Ramos (cell line): Measurements from ENCODE around the gene CABS1.

Source experiments
- in situ Hi-C: fragments of 300-500 bp; cut with MboI; formaldehyde crosslinking; loops from one replicate; pipeline ENCODE4 v1.14.3; 2022; ENCODE audit warnings: low sequenced_read_pairs; ENCODE audit not compliant: unreplicated experiment

The CABS1 gene

DNA sequence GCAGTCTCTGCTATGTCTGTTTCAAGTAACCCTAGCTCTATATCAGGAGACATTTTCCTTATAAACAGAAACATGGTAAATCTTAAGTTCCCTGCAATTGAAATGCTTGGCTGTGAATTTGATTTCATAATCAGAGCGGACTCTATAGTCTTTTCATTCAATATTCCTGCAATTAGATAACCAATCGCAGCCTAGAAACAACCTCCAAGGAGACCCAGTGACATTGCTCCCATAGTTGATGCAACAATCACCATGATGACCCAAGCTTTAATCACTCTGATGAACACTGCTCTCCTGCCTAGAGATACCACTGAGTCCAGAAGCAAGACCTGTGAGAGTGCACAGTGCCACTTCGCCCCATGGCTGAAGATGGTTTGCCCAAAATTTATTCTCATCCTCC is at the start of gene CABS1:
Gene CABS1 (plus strand): TSS at position 301 of the 400 bp plus-strand sequence. CDS start 59 bp downstream, at position 360.
- in situ Hi-C loops, result no loop called here

DNA sequence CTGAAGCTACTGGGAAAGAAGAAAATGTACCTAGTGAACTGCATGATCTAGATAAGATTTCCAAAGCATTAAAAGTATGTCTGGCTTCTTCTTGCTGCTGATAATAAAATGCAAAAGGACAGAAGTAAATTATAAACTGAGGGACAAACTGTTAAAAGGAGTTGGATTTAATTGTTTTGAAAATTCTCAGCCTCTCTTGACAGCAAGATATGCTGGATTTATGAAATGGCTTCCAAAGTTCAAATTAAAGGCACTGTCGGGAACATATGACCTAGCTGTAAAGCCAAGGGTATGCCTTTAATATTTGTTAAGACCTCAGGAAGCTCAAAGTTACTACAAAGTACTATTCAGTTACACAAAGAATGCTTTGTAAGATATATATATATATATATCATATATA is 46.1 kb upstream of the CABS1 start:
- in situ Hi-C loops, result no loop called here

DNA sequence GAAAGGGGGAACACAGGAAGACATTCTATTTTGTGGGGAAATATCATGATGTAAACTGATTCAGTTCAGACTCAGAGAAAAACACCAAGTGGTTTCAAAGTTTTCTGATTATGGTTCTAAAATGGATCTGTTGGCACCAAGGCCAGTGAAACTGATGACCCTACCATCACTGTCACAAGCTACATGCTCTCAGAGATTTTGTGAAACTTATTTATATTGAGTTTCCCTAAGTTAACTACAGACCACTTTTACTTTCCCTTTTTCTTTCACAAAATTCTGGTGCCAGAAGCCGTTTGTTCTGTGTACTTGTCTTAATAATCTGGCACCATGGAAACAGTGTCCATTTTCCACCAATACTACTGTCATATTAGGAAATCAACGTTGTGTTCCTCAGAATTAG is 43.4 kb upstream of the CABS1 start:
- in situ Hi-C loops, result no loop called here

DNA sequence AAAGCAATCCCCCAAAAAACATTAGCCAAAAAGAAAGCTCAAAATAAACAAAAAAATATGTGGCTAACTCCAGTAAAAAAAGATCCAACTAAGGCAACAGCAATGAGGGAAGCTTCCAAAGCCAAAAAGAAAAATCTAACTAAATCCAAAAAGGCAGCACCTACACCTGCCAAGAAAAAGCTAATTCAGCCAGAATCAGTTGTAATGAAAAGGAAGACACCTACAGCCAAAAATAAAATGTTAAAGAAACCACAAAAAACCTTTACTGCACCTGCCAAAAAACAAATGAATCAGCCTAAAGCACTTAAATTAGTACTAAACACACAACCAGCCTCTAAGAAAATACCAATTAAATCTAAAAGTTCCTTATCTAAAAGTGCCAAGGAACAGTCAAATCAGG is 37.2 kb upstream of the CABS1 start:
- in situ Hi-C loops, result no loop called here

DNA sequence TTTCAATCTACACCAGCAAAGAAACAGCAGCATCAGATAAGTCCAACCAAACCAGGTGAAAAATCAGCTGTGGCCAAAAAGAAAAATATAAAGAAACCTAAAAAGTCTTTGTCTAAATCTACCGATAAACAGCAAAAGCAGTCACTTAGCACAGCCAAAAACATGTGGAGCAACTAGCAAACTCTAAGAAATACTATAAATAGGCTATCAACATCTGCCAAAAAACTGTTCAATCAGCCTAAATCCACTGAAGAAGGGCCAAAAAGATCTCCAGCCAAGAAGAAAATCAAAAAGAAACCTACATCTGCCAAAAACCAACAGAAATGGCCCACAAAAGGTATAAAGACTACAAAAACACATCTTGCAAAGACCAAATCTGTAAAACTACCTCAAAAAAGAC is 36.7 kb upstream of the CABS1 start:
- in situ Hi-C loops, result no loop called here

DNA sequence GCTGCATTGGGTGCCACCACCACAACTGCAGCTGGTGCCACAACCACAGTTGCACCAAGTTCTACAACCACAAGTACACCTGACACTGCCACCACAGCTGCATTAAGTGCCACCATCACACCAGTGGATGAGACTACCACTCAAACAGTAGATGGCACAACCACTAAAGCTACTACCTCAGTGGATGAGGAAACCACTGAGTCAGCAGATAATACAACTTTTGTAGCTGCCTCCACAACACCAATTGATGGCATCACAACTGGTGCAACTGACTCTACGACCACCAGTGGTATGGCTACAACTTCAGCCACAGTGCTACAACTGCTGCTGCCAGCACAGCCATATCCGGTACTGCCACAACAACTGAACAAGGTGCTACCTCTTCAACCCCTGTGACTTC is 35.1 kb upstream of the CABS1 start:
- in situ Hi-C loops, result no loop called here

DNA sequence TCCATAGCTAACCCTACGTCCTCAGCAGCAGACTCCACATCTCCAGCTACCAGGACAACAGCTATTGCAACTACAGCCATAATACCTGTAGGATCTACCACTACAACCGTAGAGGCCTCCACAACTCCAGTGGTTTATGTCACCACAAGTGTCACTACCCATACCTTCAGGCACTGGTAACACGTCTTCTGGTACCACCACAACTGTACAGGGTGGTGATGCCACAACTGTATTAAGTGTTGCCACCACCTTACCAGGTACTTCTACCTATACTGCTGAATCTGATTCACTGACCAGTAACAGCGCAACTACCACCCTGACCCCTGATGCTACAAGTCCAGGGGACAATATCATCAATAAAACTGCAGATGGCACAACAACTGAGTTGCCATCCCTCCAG is 34.6 kb upstream of the CABS1 start:
- in situ Hi-C loops, result no loop called here

DNA sequence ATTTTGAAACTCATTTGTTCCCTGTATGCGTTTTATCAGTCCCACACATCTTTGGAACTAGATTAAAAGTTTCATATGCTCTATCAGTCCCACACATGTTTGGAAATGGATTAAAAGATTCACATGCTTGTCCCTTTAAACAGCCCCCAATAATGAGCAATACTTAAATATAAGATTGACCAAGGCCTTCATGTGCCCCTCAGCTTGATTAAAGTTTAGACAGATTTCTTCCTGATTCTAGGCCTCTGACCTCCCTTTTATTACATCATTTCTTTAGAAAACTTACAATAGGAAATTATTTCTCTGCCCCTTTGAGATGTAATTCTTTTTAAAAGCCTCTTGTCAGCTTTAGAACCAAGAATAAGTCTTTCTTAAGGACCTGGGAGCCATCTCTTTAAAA is 31.7 kb upstream of the CABS1 start:
- in situ Hi-C loops, result no loop called here

DNA sequence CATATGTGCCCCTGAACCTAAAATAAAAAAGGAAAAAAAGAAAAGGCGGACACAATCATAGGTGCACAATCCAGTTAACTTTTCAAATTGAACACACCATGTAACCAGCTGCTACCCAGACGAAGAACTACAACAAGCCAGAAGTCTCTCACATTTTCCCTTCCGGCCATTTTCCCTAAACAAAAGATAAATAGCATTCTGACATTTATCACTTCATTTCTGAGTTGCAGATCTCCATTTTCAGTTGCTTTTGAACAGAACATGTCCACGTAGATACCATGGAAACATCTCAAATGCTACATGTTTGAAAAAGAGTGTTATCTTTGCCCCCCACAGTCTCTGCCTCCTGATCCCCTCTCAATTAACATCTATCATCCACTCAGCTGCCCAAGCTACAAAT is 29.2 kb upstream of the CABS1 start:
- in situ Hi-C loops, result no loop called here

DNA sequence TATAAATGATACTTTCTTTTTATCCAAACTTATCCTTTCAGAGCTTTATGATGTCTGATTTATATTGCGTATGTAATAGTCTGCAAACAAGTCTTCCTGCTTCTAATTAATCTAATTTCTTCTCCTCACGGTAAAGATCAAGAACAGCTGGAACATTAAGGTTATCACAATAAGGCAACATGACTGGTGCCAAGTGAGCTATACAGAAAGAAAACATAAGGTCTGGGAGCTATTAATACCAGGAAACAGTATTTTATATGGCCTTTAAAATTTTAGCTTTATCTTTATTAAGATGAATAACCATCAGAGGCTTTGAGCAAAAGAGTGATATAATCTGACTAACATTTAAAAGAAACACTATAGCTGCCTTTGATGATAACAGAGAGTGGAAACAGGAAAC is 28.7 kb upstream of the CABS1 start:
- in situ Hi-C loops, result no loop called here

DNA sequence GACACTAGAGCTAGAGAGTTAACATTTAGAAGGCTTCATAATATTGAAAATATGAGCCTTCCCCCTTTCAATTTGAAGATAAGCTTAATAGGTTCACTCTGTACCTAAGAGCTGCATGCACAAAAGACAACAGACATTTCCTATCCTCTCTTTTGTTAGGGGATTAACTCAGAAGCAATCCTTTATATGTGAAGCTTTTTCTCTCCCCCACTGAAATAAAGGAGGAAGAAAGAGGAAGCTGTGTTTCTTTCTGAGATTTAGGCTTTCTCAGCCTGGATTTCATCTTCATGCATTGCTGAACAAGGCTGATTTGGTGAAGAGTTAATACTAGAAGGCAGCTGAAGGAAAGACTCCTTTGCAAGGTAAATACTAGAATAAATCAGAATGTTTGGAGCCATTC is 21.0 kb upstream of the CABS1 start:
- in situ Hi-C loops, result no loop called here

DNA sequence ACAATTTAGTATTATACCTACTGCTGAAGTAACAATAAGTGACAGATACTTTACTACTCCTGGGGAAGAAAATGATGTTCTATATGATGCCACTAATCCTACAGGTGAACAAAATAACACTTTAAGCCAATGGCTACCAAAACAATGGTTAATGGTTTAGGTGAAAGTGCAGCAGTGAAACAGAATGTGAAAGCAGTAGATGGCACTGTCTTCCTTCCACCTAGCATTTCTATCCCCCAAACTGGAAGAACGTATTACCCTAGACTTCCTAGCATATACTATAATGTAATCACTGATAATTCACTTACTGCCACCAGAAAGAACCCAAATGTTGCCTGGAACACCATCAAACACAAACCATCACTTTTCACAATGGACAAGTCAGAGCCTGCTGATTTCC is 18.9 kb upstream of the CABS1 start:
- in situ Hi-C loops, result no loop called here

DNA sequence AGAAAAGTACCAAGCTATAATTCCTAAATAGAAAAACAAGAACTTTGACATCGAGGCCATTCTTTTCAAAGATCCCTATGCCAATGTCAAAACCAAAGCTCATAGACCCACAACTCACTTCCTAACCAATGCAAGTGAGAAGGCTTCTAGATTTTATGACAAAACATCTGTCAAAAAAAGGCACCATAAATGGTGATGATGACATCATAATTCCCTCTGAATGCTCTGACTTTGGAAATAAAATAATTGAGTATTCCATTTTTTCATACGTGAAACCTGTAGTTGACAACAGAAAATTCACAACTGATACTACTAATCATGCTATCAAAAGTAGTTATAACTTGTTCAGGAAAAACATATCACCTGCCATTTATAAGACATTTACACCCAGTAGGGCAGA is 8.7 kb upstream of the CABS1 start:
- in situ Hi-C loops, result no loop called here

DNA sequence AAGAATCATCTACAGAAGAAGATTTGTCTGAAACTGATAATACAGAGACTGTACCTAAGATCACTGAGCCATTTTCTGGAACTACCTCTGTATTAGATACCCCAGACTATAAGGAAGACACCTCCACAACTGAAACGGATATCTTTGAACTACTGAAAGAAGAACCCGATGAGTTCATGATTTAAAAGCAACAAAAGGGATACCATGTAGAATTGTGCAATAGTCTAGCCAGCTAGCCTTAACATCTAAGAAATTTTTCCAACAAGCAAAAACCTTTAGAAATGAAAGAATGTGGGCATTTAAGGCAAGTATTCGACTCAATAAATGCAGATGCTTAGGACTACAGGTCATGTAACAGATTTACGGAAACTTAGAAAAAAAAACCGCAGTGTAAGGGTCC is 1.3 kb downstream of the CABS1 start:
- in situ Hi-C loops, result no loop called here

DNA sequence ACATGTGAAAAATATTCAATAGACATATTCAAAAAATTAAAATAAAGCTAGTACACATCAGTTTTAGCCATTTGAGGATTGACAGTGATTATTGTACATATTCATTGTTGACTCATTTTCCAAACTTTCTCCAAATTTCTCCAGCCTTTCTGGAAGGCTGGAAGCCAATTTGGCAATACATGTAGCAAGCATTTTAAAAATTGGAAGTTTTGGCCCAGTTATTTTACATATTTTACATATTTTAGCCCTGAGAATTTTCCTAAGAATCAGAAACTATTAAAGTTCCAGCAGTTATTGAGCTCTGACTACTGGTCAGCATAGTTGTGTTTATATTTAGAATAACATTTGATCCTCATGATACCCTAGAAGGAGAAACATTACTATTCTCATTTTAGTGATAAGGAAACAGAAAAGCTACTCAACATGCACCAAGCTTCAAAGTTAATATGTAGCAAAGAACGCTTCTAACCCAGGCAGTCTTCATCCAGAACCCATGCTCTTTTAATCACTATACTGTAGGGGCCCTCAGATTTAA is 3.2 kb downstream of the CABS1 start:
- in situ Hi-C loops, result no loop called here

DNA sequence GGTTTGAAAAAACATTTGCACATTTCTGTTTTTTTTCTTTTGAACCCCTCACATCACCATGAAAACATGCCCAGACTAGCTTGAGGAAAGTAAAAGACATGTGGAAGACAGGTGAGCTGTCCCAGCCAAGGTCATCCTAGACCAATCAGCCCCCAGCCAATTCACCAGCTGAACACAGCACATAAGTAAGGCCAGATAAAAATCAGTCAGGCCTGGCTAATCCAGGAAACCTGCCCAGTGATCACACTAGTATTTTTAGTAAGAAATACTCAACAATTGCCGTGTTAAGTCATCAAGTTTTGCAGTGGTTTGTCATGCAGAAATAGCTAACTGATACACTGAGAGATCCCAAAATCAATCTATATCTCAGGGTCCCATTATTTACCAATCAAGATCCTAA is 21.4 kb downstream of the CABS1 start:
- in situ Hi-C loops, result no loop called here

DNA sequence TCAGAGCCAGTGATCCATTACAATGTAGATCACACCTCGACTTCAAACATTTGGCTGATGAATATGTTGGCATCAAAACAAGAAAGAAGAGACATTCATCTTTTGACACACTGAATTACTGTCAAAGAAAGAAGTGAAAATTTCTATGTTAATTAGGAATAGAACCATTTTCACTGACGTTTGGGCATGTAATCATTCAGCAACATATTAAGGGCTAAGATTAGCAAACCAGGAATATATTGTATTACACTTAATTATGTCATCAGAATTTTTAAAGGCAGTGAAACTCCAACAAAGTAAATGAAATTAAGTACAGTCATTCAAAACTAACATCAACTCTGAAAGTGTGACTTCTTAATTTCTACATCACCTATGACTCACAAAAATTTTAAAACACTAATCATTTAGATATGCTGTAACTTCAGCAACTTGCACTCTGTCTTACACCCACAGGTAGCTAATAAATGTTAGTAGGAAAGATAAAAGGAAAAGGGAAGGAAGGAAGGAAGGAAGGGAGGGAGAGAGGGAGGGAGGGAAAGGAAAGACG is 24.4 kb downstream of the CABS1 start:
- in situ Hi-C loops, result no loop called here

DNA sequence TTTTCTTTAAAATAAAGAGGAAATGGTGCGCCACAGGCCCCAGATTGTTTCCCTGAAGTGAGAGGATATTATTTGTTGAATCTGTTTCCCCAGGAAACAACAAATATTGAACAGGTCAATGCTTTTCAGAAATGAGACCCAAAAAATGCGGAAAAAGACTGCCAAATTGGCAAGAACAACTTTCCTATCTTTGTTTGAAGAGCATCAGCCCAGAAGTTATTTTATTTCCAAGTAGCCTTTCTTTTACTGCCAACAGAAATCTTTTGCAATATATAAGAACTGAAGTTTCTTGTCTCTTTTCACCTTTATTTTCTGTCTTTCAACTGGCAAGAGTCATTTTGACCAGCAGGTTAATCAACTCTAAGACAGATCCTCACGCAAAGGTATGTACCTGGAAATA is 25.7 kb downstream of the CABS1 start, which contains the start of gene SMR3A:
Gene SMR3A (plus strand): TSS at position 301 of the 400 bp plus-strand sequence. CDS start 1,356 bp downstream, outside the sequence.
- in situ Hi-C loops, result no loop called here

DNA sequence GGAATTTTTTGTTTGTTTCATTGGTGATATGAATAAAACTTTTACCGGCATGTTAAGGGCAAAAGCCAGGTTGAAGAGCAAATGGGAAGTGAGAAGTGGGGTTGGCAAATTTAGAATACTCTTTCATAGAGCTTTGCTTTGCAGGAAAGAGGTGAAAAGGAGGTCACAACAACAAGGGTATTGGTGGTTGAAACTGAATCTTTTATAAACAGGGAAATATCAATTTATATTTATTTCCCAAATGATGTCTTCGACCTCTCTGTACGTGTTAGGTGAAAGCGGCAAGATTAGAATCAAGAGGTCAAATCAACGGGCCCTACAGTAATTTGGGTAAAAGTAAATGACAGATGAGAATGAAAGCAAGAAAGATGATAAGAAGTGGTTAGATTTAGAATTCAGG is 29.2 kb downstream of the CABS1 start:
- in situ Hi-C loops, result no loop called here

DNA sequence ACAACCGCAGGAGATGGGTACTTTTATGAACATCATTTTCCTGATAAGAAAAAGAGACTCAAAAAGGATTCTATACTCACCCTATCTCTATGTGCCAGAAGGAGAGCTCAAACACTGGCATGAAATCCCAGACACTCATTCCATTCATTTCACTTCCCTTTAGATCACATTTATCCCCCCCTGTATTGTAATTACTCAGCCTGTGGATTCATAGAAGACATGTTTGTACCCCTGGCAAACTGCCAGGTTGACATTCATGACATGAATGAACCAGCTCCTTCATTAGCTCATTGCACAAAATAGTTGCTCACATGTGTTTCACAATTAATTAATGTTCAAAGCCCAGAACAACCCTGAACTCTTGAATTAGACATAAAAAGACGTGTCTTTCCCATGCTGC is 30.7 kb downstream of the CABS1 start:
- in situ Hi-C loops, result no loop called here

DNA sequence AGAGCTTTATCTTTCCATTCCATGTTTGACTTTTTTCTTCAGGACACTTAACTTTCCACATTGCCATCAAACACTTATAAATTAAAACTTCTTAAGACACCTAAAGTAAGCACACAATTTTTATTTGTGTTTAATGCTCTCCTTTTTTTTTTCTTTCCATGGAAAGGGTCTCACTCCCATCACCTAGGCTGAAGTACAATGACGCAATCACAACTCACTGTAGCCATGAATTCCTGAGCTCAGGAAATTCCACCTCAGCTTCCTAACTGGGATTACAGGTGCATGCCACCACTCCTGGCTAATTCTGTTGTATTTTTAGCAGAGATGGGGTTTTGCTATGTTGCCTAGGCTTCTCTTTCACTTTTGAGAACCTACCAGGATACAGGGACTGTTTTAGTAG is 33.0 kb downstream of the CABS1 start:
- in situ Hi-C loops, result no loop called here

DNA sequence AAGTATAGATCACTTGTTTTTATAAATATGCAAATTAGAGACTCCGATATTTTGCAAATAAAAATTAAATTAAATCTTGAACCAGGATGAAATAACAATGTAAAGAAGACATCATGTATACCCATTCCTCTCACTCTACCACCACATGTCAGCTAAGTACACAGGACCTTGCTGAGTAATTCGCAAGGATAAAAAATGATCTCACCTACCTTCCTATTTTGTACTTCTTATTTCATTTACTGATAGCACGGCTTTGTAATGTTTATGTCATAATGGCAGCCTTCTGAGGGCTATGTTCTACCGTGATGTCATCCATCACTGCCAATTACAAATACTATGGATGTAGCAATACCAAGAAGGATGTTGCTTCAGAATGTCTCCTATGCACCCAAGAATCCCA is 37.2 kb downstream of the CABS1 start:
- in situ Hi-C loops, result no loop called here

DNA sequence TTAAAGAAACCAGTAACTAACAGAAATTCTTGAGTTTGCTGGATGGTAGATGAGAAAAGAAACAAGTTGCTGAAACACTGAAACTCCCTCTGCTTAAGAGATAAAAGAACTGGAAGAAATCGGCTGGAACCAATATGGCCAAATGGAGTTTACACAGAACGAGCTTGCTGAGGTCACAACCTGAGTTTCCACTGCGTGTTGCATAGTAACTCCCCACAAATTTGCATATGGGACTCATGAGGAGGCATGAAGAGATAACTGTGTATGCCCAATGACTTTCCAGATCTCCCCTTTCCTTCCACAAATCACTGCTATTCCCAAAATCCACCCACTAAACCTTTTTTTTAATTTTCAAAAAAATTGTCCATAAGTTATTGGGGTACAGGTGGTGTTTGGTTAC is 38.0 kb downstream of the CABS1 start:
- in situ Hi-C loops, result no loop called here
